Measurements from ENCODE around the gene SH3PXD2A. TPM values are rescaled to one million over a fixed set of nuclear protein-coding genes. Genes with fewer than 3 reads are reported as not detected.
A peak's percentile ranks its signal among the peaks of the same experiment; 100 is the strongest.

SH3PXD2A gene
- total RNA-seq, 1 donor from 2014 or later: 36.8 TPM

DNA sequence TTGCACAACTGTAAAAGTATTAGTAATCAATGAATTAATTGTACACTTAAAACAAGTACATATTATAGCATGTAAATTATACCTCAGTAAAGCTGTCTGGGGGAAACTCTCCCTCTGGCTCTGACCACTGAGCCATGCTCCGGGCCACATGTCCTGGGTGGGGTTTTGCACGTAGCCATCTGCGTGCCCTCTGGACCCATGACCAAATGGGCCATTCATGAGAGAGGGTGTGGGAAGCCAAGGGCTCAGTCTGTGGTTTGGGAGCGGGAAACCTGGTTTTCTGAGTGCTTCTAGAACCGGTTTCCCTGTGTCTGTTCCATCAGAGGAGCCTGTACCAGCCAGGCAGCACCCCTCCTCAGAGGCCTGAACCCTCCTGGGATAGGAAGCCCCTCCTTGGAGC is 143.2 kb downstream of the SH3PXD2A start:
- no peak for DNase-seq (ENCODE audit: low spot score in 2 of 2, unreplicated experiment in 2 of 2)
- no peaks in the 10 kb centered on the region for H3K9me3 Mint-ChIP-seq
- peaks cover 20% of the 10 kb centered on the region for H3K4me1 Mint-ChIP-seq
- no peaks in the 10 kb centered on the region for H3K36me3 Mint-ChIP-seq
- TF ChIP-seq, protein P1, sequence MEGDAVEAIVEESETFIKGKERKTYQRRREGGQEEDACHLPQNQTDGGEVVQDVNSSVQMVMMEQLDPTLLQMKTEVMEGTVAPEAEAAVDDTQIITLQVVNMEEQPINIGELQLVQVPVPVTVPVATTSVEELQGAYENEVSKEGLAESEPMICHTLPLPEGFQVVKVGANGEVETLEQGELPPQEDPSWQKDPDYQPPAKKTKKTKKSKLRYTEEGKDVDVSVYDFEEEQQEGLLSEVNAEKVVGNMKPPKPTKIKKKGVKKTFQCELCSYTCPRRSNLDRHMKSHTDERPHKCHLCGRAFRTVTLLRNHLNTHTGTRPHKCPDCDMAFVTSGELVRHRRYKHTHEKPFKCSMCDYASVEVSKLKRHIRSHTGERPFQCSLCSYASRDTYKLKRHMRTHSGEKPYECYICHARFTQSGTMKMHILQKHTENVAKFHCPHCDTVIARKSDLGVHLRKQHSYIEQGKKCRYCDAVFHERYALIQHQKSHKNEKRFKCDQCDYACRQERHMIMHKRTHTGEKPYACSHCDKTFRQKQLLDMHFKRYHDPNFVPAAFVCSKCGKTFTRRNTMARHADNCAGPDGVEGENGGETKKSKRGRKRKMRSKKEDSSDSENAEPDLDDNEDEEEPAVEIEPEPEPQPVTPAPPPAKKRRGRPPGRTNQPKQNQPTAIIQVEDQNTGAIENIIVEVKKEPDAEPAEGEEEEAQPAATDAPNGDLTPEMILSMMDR (IDR thresholded peaks at IDR 0.05; ENCODE audit: unreplicated experiment): no peak
- H3K27me3 Mint-ChIP-seq (ENCODE audit: low read depth): no peaks in the 10 kb centered on the region
- H3K4me3 Mint-ChIP-seq: no peak overlapping the region
- no peak overlapping the region for H3K27ac Mint-ChIP-seq

DNA sequence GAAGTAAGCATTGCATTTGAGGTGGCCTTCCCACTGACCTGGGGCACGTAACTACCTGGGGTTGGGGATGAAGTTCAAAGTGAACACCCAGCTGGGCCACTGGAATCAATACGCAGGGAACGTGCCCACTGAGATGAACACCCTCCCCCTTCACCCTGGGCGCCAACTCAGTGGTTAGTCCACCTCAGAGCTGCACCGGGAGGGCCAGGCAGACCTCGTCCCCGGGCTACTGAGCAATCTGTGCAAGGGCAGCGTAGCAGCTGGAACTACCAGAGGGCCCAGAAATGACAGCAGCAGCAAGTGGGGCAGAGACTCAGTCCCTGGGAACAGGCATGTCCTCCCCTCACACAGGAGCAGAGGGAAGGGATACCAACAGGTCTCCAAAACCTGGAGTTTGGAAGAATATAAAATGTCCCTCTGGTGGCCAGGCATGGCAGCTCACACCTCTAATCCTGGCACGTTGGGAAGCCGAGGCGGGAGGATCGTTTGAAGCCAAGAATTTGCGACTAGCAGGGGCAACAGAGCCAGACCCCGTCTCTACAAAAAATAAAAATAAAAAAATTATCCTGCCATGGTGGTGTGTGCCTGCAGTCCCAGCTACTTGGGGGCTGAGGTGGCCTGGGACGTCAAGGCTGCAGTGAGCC is 143.9 kb downstream of the SH3PXD2A start:
- H3K4me3 Mint-ChIP-seq: no peak overlapping the region

DNA sequence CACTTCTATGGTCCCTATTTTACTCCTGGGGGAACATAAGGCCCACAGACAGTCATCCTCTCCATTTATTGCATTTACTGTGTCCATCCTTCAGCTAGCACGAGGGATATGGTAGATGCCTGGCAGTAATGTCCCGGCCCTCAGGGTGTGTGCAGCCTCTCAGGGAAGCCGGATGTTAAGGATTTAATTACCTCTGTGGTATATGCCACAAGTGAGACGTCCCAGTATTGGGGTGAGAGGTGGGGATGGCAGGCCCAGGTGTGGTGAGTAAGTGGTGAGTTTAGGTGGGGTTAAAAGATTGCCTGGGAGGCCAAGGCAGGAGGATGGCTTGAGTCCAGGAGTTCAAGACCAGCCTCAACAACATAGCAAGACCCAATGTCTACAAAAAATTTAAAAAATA is 144.9 kb downstream of the SH3PXD2A start:
- no peaks in the 10 kb centered on the region for H3K36me3 Mint-ChIP-seq
- no peaks in the 10 kb centered on the region for H3K27me3 Mint-ChIP-seq (ENCODE audit: low read depth)
- no peak overlapping the region for H3K27ac Mint-ChIP-seq

More for the DNA sequence above, 143.9 kb downstream of the SH3PXD2A start:
- DNase-seq (ENCODE audit: low spot score in 2 of 2, unreplicated experiment in 2 of 2): no peak
- Mint-ChIP-seq H3K27ac (no peak overlapping the region), H3K36me3 (no peaks in the 10 kb centered on the region), H3K9me3 (no peaks in the 10 kb centered on the region), H3K27me3 (ENCODE audit: low read depth) (no peaks in the 10 kb centered on the region), H3K4me1 (peaks cover 17% of the 10 kb centered on the region)
- TF ChIP-seq, protein P1 (IDR thresholded peaks at IDR 0.05; ENCODE audit: unreplicated experiment): peak; percentile 65

DNA sequence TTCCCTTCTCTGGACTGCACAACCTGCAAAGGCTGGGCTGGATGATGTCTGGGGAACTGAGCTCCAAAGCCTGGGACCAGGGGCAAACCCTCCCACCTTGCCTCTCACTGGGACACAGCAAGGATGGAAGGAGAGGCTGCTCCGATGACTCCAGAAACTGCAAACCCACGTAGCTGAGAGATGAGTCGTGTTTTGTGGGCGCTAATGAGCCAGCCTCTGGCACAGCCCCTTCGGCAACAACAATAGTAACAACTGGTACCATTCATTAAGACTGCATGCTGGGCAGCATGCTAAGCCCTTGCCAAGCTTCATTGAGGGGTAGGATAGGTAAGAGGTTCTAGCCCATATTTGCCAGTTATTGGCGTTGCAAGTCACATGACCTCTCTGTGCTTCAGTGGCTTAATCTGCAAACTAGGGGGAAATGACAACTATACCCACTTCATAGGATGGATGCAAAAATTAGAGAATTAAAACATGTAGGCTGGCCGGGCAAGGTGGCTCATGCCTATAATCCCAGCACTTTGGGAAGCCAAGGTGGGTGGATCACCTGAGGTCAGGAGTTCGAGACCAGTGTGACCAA is 145.9 kb downstream of the SH3PXD2A start:
- peaks cover 11% of the 10 kb centered on the region for H3K4me1 Mint-ChIP-seq
- no peaks in the 10 kb centered on the region for H3K36me3 Mint-ChIP-seq
- H3K9me3 Mint-ChIP-seq: no peaks in the 10 kb centered on the region
- H3K27me3 Mint-ChIP-seq (ENCODE audit: low read depth): no peaks in the 10 kb centered on the region
- H3K4me3 Mint-ChIP-seq: no peak overlapping the region
- TF ChIP-seq, protein P1 (IDR thresholded peaks at IDR 0.05; ENCODE audit: unreplicated experiment): no peak
- DNase-seq (ENCODE audit: low spot score in 2 of 2, unreplicated experiment in 2 of 2): no peak
- H3K27ac Mint-ChIP-seq: no peak overlapping the region

More for the DNA sequence above, 144.9 kb downstream of the SH3PXD2A start:
- H3K4me3 Mint-ChIP-seq: no peak overlapping the region
- no peaks in the 10 kb centered on the region for H3K9me3 Mint-ChIP-seq
- TF ChIP-seq, protein P1 (IDR thresholded peaks at IDR 0.05; ENCODE audit: unreplicated experiment): no peak
- DNase-seq (ENCODE audit: low spot score in 2 of 2, unreplicated experiment in 2 of 2): no peak
- peaks cover 11% of the 10 kb centered on the region for H3K4me1 Mint-ChIP-seq

DNA sequence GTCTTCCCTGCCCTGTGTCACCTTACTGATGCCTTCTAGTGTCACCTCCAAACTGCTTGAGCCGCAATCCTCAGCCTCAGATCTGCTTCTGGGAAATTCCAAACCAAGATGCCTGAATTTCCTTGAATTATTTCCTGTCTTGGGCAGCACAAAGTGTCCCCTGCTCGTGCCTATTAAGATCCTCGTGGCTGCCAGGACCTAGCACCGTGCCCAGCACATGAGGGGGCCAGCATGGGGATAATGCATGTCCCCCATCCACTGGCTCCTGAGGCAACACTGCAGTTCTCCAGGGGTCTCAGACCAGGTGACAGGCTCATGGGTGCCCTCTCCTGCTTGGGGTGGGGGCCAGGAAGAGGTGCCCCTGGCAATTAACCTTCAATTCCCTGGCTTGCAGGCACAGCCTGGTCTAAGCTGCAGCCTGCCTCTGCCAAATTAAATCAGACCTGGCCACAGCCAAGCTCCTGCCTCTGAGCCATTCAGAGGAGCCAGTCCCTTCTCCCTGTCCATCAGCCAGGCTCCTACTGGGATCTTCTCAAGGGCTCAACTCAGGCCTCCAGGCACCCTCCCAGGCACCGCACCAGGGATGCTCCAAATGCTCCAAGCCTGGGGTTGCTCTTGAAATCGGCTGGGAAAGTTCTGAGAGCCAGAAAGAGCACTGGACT is 146.6 kb downstream of the SH3PXD2A start:
- DNase-seq (ENCODE audit: low spot score in 2 of 2, unreplicated experiment in 2 of 2): no peak
- TF ChIP-seq, protein P1 (IDR thresholded peaks at IDR 0.05; ENCODE audit: unreplicated experiment): no peak
- no peaks in the 10 kb centered on the region for H3K27me3 Mint-ChIP-seq (ENCODE audit: low read depth)
- H3K9me3 Mint-ChIP-seq: no peaks in the 10 kb centered on the region
- H3K4me3 Mint-ChIP-seq: no peak overlapping the region
- no peak overlapping the region for H3K27ac Mint-ChIP-seq
- peaks cover 9% of the 10 kb centered on the region for H3K4me1 Mint-ChIP-seq
- no peaks in the 10 kb centered on the region for H3K36me3 Mint-ChIP-seq

Measured in mesothelial cell of epicardium (in vitro differentiated cells).